ENCODE data around the gene NOM1.

Gene NOM1

GRCh38 chr7:157004521-157005455 is 55.3 kb downstream of the NOM1 start:
- DNase-seq = no peak

- no peak for DNase-seq
Observed at GRCh38 chr7:157005456-157006204, 56.1 kb downstream of the NOM1 start.

- DNase-seq = no peak
Observed at GRCh38 chr7:157006205-157006747, 56.8 kb downstream of the NOM1 start.

- DNase-seq = no peak
Observed at GRCh38 chr7:157006829-157007469, 57.4 kb downstream of the NOM1 start.

GRCh38 chr7:157007470-157008066 is 58.1 kb downstream of the NOM1 start:
- no peak for DNase-seq

GRCh38 chr7:157008206-157009169 is 59.0 kb downstream of the NOM1 start:
- DNase-seq = no peak

- no peak for DNase-seq
Observed at GRCh38 chr7:157009170-157009777, 59.8 kb downstream of the NOM1 start.

GRCh38 chr7:157009778-157010587 is 60.5 kb downstream of the NOM1 start:
- no peak for DNase-seq

- DNase-seq = peak; percentile 51
Observed at GRCh38 chr7:157010588-157011332, 61.2 kb downstream of the NOM1 start, which contains the start of gene MNX1. Gene MNX1 (minus strand): TSS chr7:157010663. CDS start chr7:157010350, 313 bp downstream.

- no peak for DNase-seq
Observed at GRCh38 chr7:157011333-157012112, 62.0 kb downstream of the NOM1 start.

- no peak for DNase-seq
Observed at GRCh38 chr7:157012113-157012547, 62.6 kb downstream of the NOM1 start.

GRCh38 chr7:157013101-157013500 is 63.6 kb downstream of the NOM1 start:
- DNase-seq = no peak

- DNase-seq = no peak
Observed at GRCh38 chr7:157013602-157014549, 64.4 kb downstream of the NOM1 start.

- DNase-seq = no peak
Observed at GRCh38 chr7:157014635-157015555, 65.4 kb downstream of the NOM1 start.

- DNase-seq = no peak
Observed at GRCh38 chr7:157016024-157016351, 66.5 kb downstream of the NOM1 start.

Measured in stimulated activated CD4-positive, alpha-beta T cell treated with anti-CD3 and anti-CD28 coated beads, Interleukin-12 subunit alpha, Interleukin-12 subunit beta, amount 100 ng/mL, for 4 hours (primary cell).